KMS-11 (cell line): ENCODE results near the gene GPR119.
"Not testable (repeated sequence)": the region's sequence is repeated elsewhere in the genome, so short reads cannot be mapped to it uniquely, and the experiment has no call there.

Source experiments
- H2AFZ ChIP-seq: fragments of 200-600 bp; sonication (generic); 2 replicates; pipeline ENCODE4 v1.6.1; 2016; ENCODE audit warnings: antibody characterized with exemption, mixed run types, low read depth
- H3K27ac ChIP-seq: fragments of 200-600 bp; sonication (generic); 2 replicates; pipeline ENCODE4 v1.6.1; 2016; ENCODE audit warnings: mild to moderate bottlenecking, mixed run types
- H3K27me3 ChIP-seq: fragments of 200-600 bp; sonication (generic); 2 replicates; pipeline ENCODE4 v1.6.1; 2017; ENCODE audit warnings: mild to moderate bottlenecking, low read depth, mixed run types, moderate library complexity; ENCODE audit not compliant: insufficient read depth
- H3K36me3 ChIP-seq: fragments of 200-600 bp; sonication (generic); 2 replicates; pipeline ENCODE4 v1.6.1; 2017; ENCODE audit warnings: mild to moderate bottlenecking, mixed run types; ENCODE audit not compliant: insufficient read depth
- H3K4me1 ChIP-seq: fragments of 200-600 bp; sonication (generic); 2 replicates; pipeline ENCODE4 v1.6.1; 2016; ENCODE audit warnings: mild to moderate bottlenecking, low read depth, mixed run types; ENCODE audit not compliant: poor library complexity, severe bottlenecking
- H3K4me2 ChIP-seq: fragments of 200-600 bp; sonication (generic); 2 replicates; pipeline ENCODE4 v1.7.0; 2016; ENCODE audit warnings: mild to moderate bottlenecking, mixed run types
- H3K4me3 ChIP-seq: fragments of 200-600 bp; sonication (generic); IDR thresholded peaks from 2 replicates; pipeline ENCODE4 v1.6.1; 2017; ENCODE audit warnings: low read depth, low read length, mixed read lengths; ENCODE audit not compliant: insufficient read depth
- H3K79me2 ChIP-seq: fragments of 200-600 bp; sonication (generic); 2 replicates; pipeline ENCODE4 v1.6.1; 2016; ENCODE audit warnings: low read depth, mixed run types; ENCODE audit not compliant: insufficient read depth
- H3K9ac ChIP-seq: fragments of 200-600 bp; sonication (generic); 2 replicates; pipeline ENCODE4 v1.6.1; 2016; ENCODE audit warnings: mild to moderate bottlenecking, mixed run types
- H4K20me1 ChIP-seq: fragments of 200-600 bp; sonication (generic); 2 replicates; pipeline ENCODE4 v1.6.1; 2016; ENCODE audit warnings: mild to moderate bottlenecking, mixed run types; ENCODE audit not compliant: insufficient read depth
- CTCF ChIP-seq: fragments of 200-600 bp; sonication (generic); conservative IDR thresholded peaks from 2 replicates; pipeline ENCODE4 v1.6.1; 2017; ENCODE audit warnings: low read depth, mild to moderate bottlenecking, antibody characterized with exemption, low read length, moderate library complexity, mixed read lengths

Gene GPR119

GRCh38 chrX:130385520-130385919 lies at the start of gene GPR119:
Gene GPR119, minus strand, starts transcription at chrX:130385674. Its CDS starts 227 bp downstream, at chrX:130385447.
- H3K36me3 ChIP-seq = no peaks in the 10 kb centered on the region
- no peaks in the 10 kb centered on the region for H3K79me2 ChIP-seq
- no peak within 1 kb of the TSS for H2AFZ ChIP-seq
- H3K27me3 ChIP-seq = no peaks in the 10 kb centered on the region
- H3K4me3 ChIP-seq = no peak within 1 kb of the TSS
- no peaks in the 10 kb centered on the region for H4K20me1 ChIP-seq
- no peak within 1 kb of the TSS for H3K4me2 ChIP-seq
- TF ChIP-seq CTCF = no peak
- no peak within 1 kb of the TSS for H3K9ac ChIP-seq
- no peak within 1 kb of the TSS for H3K27ac ChIP-seq
- no peaks in the 10 kb centered on the region for H3K4me1 ChIP-seq

- not testable (repeated sequence) for H4K20me1 ChIP-seq, H3K27ac ChIP-seq, H3K36me3 ChIP-seq, H3K4me3 ChIP-seq, H3K9ac ChIP-seq, H2AFZ ChIP-seq, H3K79me2 ChIP-seq, H3K4me1 ChIP-seq, H3K4me2 ChIP-seq, H3K27me3 ChIP-seq
Measured at GRCh38 chrX:130429236-130429635, 43.8 kb upstream of the GPR119 start.

GRCh38 chrX:130426531-130426930 lies 41.1 kb upstream of the GPR119 start:
- Histone ChIP-seq H3K4me2 (no peak overlapping the region), H2AFZ (no peak overlapping the region), H3K27me3 (no peaks in the 10 kb centered on the region), H3K4me1 (no peaks in the 10 kb centered on the region), H3K4me3 (no peak overlapping the region), H4K20me1 (no peaks in the 10 kb centered on the region), H3K9ac (no peak overlapping the region), H3K36me3 (no peaks in the 10 kb centered on the region), H3K27ac (no peak overlapping the region), H3K79me2 (no peaks in the 10 kb centered on the region)
- TF ChIP-seq CTCF = no peak

- Histone ChIP-seq H3K4me3 (no peak overlapping the region), H3K79me2 (no peaks in the 10 kb centered on the region), H3K36me3 (no peaks in the 10 kb centered on the region), H4K20me1 (no peaks in the 10 kb centered on the region), H3K27ac (no peak overlapping the region), H3K4me1 (no peaks in the 10 kb centered on the region), H3K4me2 (no peak overlapping the region), H3K9ac (no peak overlapping the region), H3K27me3 (no peaks in the 10 kb centered on the region), H2AFZ (no peak overlapping the region)
- no peak for TF ChIP-seq CTCF
Measured at GRCh38 chrX:130419263-130419662, 33.8 kb upstream of the GPR119 start.

GRCh38 chrX:130418740-130419139 lies 33.3 kb upstream of the GPR119 start:
- Histone ChIP-seq H3K4me1 (no peaks in the 10 kb centered on the region), H3K4me3 (no peak overlapping the region), H3K27ac (no peak overlapping the region), H4K20me1 (no peaks in the 10 kb centered on the region), H3K9ac (no peak overlapping the region), H3K36me3 (no peaks in the 10 kb centered on the region), H3K79me2 (no peaks in the 10 kb centered on the region), H2AFZ (no peak overlapping the region), H3K27me3 (no peaks in the 10 kb centered on the region), H3K4me2 (no peak overlapping the region)
- no peak for TF ChIP-seq CTCF
